Tibial artery (tissue), 4 donors: ENCODE data around the gene TMEM63A.

Experiments used
- DNase-seq, 2 donors: peaks; one replicate each; pipeline ENCODE4 v3.0.0-alpha.2; 2019
- H3K27ac ChIP-seq, 2 donors: fragments of 200-600 bp; sonication (generic) in 1 of 2; 1 replicate in 1 of 2; 2 replicates in 1 of 2; pipeline ENCODE4 v1.5.1; 2018 to 2019; ENCODE audit warnings: mild to moderate bottlenecking in 1 of 2
- H3K27me3 ChIP-seq, 2 donors: fragments of 200-600 bp; sonication (generic) in 1 of 2; one replicate each; pipeline versions ENCODE4 v1.5.1 to v1.6.0; 2016 to 2019
- H3K36me3 ChIP-seq, 3 donors: fragments of 200-600 bp; sonication (generic) in 2 of 3; one replicate each; pipeline ENCODE4 v1.5.1; 2016 to 2019; ENCODE audit warnings: mild to moderate bottlenecking in 2 of 3
- H3K4me1 ChIP-seq, 4 donors: fragments of 200-600 bp; sonication (generic) in 2 of 4; 1 replicate in 3 of 4; 2 replicates in 1 of 4; pipeline ENCODE4 v1.5.1; 2016 to 2019
- H3K4me3 ChIP-seq, 2 donors: fragments of 200-600 bp; sonication (generic) in 1 of 2; 1 replicate in 1 of 2; 2 replicates in 1 of 2; pipeline ENCODE4 v1.5.1; 2018 to 2019; ENCODE audit warnings: mild to moderate bottlenecking in 2 of 2
- H3K9me3 ChIP-seq, 3 donors: fragments of 200-600 bp; sonication (generic) in 1 of 3; one replicate each; pipeline ENCODE4 v1.5.1; 2016 to 2019
- intact Hi-C: fragments of 100-400 bp; cut with DNase I; formaldehyde crosslinking; loops from one replicate; pipeline ENCODE4 v1.15.0; 2023; ENCODE audit warnings: low total_unique reads
- TF ChIP-seq, protein P1 (sequence below), 2 experiments: fragments of 200-600 bp in 1 of 2; fragments of 450-650 bp in 1 of 2; IDR thresholded peaks; one replicate each; pipeline ENCODE4 v1.5.1; 2017 to 2019; ENCODE audit warnings: antibody characterized with exemption in 2 of 2, mild to moderate bottlenecking in 1 of 2, moderate library complexity in 1 of 2

TMEM63A gene

DNA sequence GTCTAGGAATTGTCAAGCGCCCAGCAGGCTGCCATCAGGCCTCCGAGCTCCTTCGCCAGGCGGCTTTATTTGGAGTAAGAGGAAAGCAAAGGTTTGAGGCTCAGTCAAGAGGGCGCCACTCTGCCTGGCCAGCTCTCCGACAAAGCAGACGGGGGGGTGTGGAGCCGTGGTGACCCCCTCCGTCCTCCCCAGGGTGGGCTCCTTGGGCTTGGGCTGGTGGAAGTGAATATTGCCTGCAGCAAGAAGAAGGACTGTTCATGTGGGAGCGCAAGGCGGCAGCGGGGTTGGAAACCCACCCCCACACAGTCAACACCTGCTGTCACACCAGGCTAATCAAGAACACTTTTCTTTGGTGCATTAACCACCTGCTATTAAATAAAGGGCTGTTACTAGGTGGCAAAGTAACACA, 57.6 kb downstream of the TMEM63A start:
- no peak overlapping the region for H3K27ac ChIP-seq
- peaks cover 0 to 14% (median 13%) of the 10 kb centered on the region in 3 donors for H3K36me3 ChIP-seq
- H3K27me3 ChIP-seq: no peaks in the 10 kb centered on the region
- peaks cover 0 to 19% (median 9%) of the 10 kb centered on the region in 4 donors for H3K4me1 ChIP-seq
- no peaks in the 10 kb centered on the region for H3K9me3 ChIP-seq
- intact Hi-C loops: no loop called here
- H3K4me3 ChIP-seq: no peak overlapping the region
- DNase-seq: peak in 1 of 2 donors; percentile 51
- TF ChIP-seq, protein P1, sequence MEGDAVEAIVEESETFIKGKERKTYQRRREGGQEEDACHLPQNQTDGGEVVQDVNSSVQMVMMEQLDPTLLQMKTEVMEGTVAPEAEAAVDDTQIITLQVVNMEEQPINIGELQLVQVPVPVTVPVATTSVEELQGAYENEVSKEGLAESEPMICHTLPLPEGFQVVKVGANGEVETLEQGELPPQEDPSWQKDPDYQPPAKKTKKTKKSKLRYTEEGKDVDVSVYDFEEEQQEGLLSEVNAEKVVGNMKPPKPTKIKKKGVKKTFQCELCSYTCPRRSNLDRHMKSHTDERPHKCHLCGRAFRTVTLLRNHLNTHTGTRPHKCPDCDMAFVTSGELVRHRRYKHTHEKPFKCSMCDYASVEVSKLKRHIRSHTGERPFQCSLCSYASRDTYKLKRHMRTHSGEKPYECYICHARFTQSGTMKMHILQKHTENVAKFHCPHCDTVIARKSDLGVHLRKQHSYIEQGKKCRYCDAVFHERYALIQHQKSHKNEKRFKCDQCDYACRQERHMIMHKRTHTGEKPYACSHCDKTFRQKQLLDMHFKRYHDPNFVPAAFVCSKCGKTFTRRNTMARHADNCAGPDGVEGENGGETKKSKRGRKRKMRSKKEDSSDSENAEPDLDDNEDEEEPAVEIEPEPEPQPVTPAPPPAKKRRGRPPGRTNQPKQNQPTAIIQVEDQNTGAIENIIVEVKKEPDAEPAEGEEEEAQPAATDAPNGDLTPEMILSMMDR (IDR thresholded peaks at IDR 0.05): no peak

DNA sequence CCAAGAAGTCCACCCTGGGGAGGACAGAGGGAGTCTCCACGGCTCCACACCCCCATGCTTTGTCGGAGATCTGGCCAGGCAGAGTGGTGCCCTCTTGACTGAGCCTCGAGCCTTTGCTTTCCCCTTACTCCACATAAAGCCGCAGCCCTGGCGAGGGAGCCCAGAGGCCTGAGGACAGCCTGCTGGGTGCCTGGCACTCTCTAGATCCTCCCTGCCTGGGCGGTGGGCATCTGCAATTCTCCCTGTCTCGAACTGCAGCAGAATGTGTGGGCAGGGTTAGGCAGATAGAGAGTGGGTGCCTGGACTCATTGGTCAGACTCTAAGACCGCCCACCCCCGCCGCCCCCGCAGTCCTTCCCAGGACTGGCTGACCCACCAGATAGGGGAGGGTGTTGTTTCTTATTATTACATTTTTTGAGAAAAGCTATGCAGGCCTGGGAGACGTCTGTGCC, 58.3 kb downstream of the TMEM63A start:
- Histone ChIP-seq H3K4me3 (no peak overlapping the region), H3K4me1 (peaks cover 0 to 23% (median 10%) of the 10 kb centered on the region in 4 donors), H3K9me3 (no peaks in the 10 kb centered on the region), H3K36me3 (peaks cover 0 to 7% (median 6%) of the 10 kb centered on the region in 3 donors), H3K27ac (no peak overlapping the region), H3K27me3 (no peaks in the 10 kb centered on the region)
- TF ChIP-seq, protein P1 (IDR thresholded peaks at IDR 0.05): no peak
- intact Hi-C loops: no loop called here
- DNase-seq: peak in 1 of 2 donors; percentile 51

DNA sequence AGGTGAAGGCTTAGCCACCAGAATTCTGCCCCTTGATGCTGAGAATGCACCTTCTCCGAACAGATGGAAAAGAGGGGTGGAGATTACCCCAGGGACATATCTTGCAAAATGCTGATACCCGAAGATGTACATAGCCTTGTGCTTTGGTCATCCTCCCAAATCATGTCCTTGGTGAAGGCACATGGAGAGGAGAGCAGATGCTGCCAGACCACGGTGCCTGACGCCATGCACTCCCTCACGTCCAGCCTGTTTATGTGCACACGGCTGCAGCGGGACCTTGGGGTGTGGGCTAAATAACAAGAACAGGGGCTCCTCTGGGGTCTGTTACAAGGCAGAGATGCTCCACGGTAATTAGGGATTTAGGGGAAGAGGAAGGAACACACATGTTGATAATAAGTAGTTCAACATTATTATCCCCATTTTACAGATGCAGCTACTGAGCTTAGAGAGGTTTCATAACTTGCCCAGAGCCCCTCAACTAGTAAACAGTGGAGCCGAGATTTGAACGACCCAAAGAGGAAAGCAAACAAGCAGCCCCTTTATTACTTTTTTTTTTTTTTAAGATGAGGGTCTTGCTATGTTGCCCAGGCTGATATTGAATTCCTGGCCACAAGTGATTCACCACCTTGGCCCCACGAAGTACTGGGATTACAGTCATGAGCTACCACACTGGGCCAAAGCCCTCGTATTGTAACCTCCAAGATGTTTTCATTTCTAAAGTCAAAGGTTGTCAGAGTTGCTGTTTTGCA, 59.4 kb downstream of the TMEM63A start:
- no peaks in the 10 kb centered on the region for H3K9me3 ChIP-seq
- peaks cover 3 to 31% (median 19%) of the 10 kb centered on the region in 4 donors for H3K4me1 ChIP-seq
- peak in 1 of 2 donors; percentile 42 for DNase-seq
- H3K36me3 ChIP-seq: peaks cover 0 to 5% (median 3%) of the 10 kb centered on the region in 3 donors
- no peak overlapping the region for H3K4me3 ChIP-seq
- TF ChIP-seq, protein P1 (IDR thresholded peaks at IDR 0.05): no peak
- H3K27me3 ChIP-seq: no peaks in the 10 kb centered on the region
- H3K27ac ChIP-seq: no peak overlapping the region
- intact Hi-C loops: no loop called here

DNA sequence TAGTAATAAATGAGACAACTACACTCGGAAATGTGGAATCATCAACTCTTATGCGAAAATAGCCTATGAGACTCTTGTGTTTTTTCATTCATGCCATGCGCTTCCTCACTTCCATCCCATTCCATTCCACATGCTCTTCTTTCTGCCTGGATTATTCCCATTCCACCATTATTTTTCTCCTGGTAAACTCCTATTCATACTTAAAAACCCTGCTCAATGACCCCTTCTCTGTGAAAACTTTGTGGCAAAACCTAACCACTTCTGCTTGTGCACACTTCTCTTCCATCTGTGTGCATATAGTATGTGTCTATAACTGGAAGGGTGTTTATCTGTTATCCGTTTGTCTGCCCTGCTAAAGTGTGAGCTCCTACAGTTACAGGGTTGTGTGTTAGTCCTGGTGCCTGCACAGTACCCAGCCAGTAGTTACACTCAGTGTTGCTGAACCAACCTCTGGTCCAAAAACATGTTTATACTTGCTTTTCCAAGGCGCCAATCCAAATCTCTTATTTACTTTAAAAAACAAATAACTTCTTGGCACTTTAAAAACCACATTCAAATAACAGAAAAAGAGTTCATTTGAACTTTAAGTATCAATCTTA, 61.6 kb downstream of the TMEM63A start:
- H3K4me3 ChIP-seq: no peak overlapping the region
- peaks cover 13 to 53% (median 36%) of the 10 kb centered on the region in 4 donors for H3K4me1 ChIP-seq
- H3K36me3 ChIP-seq: peaks cover 0 to 5% (median 3%) of the 10 kb centered on the region in 3 donors
- H3K9me3 ChIP-seq: no peaks in the 10 kb centered on the region
- peak overlapping the region in 1 of 2 donors; percentile 3 for H3K27ac ChIP-seq
- no peaks in the 10 kb centered on the region for H3K27me3 ChIP-seq
- TF ChIP-seq, protein P1 (IDR thresholded peaks at IDR 0.05): no peak
- intact Hi-C loops: no loop called here
- no peak for DNase-seq

DNA sequence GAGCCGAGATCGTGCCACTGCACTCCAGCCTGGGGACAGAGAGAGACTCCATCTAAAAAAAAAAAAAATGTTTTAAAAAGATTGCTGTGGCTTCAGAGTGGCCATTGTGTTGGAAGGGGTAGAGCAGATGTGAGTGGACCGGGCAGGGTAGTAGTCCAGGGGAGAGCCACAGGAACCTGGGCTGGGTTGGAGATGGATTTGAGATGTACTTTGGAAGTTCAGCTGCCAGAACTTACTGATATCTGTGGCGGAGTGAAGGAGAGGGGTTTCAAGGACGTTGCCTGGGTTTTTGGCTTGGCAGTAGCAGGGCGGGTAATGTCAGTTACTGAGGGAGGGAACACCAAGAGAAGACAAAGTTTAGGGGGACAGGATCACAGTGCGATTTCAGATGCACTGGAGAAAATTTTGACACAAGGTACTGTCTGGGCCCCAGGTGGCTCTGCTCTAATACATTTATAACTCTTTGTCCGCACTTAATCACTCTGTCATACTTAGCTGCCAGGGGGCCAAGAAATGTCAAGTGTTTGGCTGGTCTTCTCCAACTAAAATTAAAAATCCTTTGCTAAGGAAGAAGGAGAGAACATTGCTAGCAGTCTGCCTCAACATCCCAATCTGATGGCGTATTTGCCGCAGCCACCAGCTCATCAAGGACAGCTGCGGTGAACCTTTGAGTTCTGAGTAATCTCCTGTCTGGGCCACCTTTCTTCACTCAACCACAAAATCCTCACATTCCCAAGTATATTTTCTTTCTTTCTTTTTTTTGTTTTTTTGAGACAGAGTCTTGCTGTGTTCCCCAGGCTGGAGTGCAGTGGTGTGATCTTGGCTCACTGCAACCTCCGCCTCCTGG, 62.6 kb downstream of the TMEM63A start:
- H3K4me1 ChIP-seq: peaks cover 13 to 57% (median 42%) of the 10 kb centered on the region in 4 donors
- intact Hi-C loops: no loop called here
- peak overlapping the region; percentile 3 to 13 for H3K27ac ChIP-seq

More for the DNA sequence above, 62.6 kb downstream of the TMEM63A start:
- Histone ChIP-seq H3K27me3 (no peaks in the 10 kb centered on the region), H3K4me3 (no peak overlapping the region), H3K36me3 (peaks cover 0 to 5% (median 3%) of the 10 kb centered on the region in 3 donors), H3K9me3 (no peaks in the 10 kb centered on the region)
- peak in 1 of 2 donors; percentile 51 for DNase-seq
- TF ChIP-seq, protein P1 (IDR thresholded peaks at IDR 0.05): no peak
